HG03159 (cell line): ENCODE measurements around the gene XAGE2.

Source experiments
- ATAC-seq: cut with Tn5 transposase; IDR thresholded peaks from one replicate; pipeline ENCODE4 v1.9.1; 2021; ENCODE audit warnings: mild to moderate bottlenecking, moderate library complexity; ENCODE audit not compliant: unreplicated experiment

Gene XAGE2

DNA sequence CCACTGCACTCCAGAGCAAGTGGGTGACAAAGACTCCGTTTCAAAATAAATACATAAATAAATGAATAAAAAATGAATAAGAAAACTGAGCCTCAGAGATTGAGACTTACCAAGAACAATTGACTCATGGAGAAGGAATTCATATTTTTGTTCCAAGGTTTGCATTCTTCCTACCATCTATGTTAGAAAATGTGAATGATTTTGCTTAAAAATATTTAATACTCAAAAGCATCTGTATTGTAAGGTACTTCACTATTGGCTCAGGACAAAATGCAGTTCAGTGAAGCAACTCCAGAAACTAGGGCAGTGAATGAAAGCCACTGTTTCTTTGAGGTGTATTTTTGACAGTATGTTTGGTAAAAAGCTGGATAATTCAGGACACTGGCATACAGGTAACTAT lies 54.1 kb downstream of the XAGE2 start:
- ATAC-seq: no peak

DNA sequence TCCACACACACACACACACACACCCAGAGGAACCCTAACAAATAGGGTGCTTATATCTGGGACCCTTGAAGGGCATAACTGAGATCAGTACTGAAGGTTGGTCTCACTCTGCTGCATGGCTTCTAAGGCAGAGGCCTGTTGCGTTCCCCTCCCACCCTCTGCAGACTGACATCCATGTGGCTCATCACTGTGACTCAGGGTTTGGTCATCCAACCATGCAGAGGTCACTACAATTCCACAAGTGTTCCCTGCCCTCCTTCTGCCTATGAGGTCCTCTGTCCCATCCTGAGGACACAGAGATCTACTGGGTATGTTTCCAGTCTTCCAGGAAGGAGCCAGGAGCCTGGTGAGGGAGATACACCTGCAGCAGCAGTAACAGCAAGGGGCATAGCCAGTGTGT lies 55.8 kb downstream of the XAGE2 start:
- ATAC-seq: no peak
